HG03039 (cell line): ENCODE measurements around the gene TMEM108.

Source experiments
- ATAC-seq: cut with Tn5 transposase; IDR thresholded peaks from one replicate; pipeline ENCODE4 v1.9.1; 2021; ENCODE audit warnings: mild to moderate bottlenecking, moderate library complexity; ENCODE audit not compliant: unreplicated experiment

Gene TMEM108

GRCh38 chr3:133301731-133302130, 263.5 kb downstream of the TMEM108 start:
- no peak for ATAC-seq

GRCh38 chr3:133303430-133303829, 265.2 kb downstream of the TMEM108 start:
- ATAC-seq = no peak

DNA sequence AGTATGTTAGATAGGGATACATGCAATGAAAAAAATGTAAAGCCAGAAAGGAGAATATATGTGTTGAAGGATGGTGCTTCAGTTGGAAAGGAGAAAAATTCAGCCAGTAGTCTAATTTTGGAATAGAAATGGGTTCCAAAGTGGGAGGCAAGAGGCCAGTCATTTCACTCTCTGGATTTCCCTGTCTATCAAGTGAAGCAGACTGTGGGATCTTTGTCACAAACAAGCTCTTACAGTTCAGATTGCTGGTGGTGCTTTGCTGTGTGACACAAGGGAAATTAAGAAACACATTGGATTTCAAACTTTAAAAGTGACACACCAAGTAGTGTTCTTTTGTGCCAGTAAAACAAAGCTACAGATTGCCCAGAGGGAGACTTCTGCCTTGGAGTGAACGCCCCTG, 279.7 kb downstream of the TMEM108 start:
- ATAC-seq = no peak

DNA sequence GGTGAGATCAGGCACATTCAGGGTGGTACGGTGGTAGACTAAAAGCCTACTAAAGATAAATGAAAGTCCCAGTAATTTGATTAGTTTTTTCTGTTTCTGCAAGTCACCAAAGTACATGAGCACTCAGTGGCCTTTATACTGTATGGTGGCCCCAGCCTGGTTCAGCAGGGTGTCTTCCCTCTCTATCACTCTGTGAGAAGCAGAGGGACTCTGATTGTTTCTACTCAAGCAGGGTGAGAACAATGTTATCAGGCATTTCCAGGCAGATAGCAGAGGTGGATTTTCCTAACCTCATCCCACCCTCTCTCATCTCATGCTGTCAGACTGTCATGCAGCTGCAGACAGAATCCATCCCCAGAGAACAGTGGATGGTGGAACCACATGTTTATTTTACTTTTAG, 290.2 kb downstream of the TMEM108 start:
- no peak for ATAC-seq

GRCh38 chr3:133329626-133330025, 291.4 kb downstream of the TMEM108 start:
- ATAC-seq = no peak

DNA sequence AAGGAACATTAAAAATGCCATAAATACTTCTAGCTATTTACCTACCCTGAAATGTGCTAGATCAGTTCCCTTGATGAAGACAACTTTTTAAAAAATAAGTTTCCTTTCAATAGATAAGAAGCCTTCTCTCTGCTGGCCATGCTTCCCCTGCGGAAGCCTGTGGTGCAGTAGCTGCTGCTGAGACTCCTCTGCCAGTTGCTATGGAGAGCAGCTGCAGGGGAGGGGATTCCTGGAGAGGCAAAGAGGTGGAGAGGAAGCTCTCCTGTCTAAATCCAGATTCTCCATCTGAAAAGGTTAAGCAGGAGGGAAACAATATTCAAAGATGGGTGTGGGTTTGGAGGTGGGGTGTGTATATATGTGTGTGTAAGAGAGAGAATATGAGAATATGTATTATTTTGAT, 291.9 kb downstream of the TMEM108 start:
- ATAC-seq = no peak

DNA sequence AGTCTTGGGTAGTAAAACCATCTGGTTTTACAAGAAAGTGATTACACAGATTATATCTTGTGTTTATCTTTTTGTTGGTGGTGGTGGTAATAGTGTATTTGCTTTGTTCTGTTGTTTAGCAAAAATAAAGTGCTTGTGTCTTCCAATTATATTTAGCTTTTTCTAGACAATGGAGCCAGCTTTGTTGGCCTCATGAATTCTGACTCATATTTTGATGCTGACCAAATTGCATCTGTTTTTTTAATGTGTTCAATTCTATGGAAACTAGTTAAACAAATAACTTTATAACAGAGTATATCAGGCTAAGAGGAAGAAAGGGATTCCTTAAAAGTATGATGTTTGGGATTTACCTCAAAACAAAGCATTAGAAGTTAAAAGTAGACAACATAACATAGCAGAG, 292.3 kb downstream of the TMEM108 start:
- ATAC-seq = no peak

DNA sequence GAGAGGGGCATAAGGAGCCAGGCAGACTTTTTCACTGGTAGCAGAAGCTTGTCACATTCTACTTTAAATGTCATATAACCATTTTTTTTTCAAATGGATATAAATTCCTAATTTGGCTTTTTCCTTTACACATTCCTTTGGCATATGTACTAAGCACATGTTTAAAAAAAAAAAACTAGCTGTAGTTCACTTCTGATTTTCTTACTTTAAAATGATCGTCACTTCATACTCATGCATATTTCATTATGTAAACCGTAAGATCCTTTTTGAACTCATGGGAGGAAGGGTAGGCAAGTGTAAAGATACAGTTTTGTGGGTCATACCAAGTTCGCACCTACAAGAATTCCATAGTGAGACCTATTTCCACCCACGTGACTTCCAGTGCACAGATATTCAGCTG, 316.5 kb downstream of the TMEM108 start:
- no peak for ATAC-seq

DNA sequence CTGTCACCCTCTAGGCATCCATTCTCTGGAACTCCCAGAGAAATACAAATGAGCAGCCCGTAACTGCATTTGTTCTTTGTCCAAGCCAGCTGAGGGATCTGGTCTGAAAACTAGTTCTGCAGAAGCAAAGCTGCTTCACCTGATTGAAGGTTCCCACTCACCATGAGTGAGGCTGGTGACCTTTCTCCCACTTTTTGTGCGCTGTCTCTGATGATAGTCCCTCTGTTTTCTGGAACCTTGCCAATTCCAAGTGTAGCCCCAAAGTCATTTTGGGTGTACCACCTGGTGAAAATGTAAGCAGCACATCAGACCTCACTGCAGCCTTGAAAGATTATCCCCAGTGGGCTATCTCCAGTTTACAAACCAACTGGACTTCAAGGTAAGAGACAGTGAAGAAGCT, 322.3 kb downstream of the TMEM108 start:
- no peak for ATAC-seq

DNA sequence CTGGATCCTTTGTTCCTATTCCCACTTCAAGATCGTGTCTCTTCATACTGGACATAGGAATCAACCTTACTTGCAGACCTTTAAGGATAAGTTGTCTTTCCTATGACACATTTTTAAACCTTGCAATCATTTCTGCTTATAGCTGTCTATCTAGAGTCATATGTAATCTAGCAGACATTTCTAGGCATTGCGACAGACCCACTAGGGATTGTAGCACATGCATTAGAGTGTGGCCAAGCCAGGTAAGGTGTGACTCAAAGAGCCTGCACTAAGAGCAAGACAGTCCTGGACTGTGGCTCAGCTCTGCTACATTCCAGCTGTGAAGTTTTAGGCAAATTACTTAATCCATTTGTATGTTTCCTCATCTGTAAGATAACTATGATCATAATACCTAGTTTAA, 322.8 kb downstream of the TMEM108 start:
- ATAC-seq = no peak

- no peak for ATAC-seq
Measured at GRCh38 chr3:133361435-133361834, 323.2 kb downstream of the TMEM108 start.

GRCh38 chr3:133362539-133362938, 324.3 kb downstream of the TMEM108 start:
- ATAC-seq = no peak

DNA sequence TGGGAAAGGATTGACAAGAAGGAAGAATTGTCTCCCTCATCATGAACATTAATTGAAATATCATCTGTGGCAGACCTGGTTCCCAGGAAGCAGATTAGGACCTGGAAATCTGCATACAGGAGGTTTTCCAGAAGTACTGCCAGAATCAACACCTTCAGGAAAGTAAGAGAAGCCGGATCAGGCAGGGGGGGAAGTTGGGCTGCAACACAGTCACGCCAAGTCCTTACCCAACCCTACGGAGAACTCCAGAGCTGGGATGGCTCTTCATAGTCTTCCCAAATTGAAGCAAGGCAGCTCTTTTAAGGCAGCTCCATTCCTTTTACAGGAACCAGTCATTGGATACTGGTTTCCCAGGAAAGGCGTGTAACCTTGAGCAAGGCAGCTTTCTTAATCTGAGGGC, 326.5 kb downstream of the TMEM108 start:
- no peak for ATAC-seq

- ATAC-seq = no peak
Measured at GRCh38 chr3:133366921-133367320, 328.7 kb downstream of the TMEM108 start.

DNA sequence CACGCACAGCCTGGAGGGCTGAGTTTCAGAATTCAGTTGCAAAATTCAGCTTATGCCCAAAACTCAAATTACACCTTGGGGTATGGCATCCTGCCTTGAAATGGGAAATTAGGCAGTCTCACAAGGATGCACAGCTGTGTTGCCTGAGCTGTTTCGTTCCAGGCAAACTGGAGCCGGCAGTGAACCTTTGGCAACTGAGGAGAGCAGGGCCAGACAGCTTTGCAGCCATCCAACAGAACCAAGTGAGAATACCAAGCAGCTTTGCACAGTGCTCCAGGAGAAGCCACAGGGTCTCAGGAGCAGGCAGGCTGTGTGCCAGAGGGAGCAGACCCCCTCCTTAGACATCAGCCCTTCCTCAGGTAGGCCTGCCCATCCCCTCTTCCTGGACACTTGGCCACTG, 329.2 kb downstream of the TMEM108 start:
- ATAC-seq = no peak

DNA sequence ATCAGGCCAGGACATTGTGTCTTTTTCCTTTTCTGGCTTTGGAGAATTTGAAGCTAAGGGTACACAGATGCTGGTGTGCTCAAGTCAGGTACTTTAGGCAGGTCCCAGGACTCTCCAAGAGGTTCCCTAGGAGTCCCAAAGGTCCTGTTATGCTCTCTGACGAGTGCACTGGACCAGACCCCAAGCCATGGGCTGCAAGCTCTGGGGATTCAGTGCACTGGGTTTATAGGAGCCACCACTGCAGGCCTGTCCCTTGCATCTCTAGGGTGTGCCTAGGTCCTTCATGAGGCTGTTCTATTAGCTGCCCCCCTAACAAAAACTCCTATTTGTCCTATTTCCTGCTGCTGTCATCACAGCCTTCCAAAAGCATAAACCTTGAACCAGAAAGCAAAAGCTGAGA, 329.8 kb downstream of the TMEM108 start:
- ATAC-seq = no peak

DNA sequence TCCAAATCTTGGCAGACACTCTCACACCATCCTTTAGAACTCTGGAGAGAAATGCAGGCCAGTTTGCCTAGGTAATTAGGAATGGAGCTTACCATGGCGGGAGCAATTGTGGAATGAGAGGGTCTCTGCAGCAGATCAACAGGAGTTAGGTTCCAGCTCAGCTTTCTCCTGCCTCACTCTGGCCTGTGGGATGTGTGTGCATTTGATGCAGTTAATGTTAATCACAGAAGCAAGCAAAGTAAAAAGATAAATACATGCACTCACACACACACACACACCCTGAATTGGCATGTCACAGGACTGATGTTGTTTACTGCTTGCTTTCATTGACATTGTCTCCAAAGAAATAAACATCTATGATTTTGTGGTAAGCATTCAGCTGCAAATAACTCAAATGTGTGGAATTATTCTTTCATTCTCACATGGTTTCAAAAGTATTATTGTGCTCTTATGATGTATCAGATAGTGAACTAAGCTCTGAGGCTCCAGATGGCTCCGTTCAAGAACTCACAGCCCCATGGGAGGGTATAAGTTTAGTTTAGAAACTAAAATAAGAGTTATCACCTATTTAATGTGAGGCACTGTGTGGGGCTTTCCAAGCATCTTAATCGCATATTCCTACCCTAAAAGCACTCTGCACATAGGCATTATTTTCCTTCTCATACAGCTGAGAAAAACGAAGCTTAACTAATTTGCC, 330.3 kb downstream of the TMEM108 start:
- ATAC-seq = no peak

GRCh38 chr3:133369068-133369440, 330.9 kb downstream of the TMEM108 start:
- ATAC-seq = no peak

GRCh38 chr3:133371181-133371580, 333.0 kb downstream of the TMEM108 start:
- ATAC-seq = no peak

DNA sequence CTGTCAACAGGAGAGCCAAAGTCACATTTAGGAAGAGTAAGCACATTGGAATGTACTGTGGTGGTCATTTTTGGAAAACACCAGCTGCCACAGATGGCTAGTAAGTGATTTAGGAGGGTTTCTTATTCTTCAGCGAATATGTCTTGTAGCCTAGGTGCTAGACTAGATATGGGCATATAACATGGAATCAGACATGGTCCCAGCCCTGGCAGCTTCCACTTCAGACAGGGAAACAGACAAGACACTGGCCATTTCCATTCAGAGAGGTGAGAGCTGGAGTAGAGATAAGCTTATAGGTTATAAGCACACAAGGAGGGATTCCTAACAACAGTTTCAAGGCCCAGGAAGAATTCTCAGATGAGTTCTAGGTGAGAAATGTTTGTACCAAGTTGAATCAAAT, 333.5 kb downstream of the TMEM108 start:
- ATAC-seq = no peak

- ATAC-seq = no peak
Measured at GRCh38 chr3:133374708-133375402, 336.7 kb downstream of the TMEM108 start.

- no peak for ATAC-seq
Measured at GRCh38 chr3:133375403-133375745, 337.2 kb downstream of the TMEM108 start.

GRCh38 chr3:133376810-133377209, 338.6 kb downstream of the TMEM108 start:
- ATAC-seq = no peak
